Measurements from ENCODE around the gene PTPRK.

- TF ChIP-seq CTCF (conservative IDR thresholded peaks at IDR 0.05 in 1 of 2, IDR thresholded peaks at IDR 0.05 in 1 of 2; ENCODE audit: low read depth in 1 of 2, low read length in 2 of 2) (no peak), EZH2 (IDR thresholded peaks at IDR 0.05; ENCODE audit: low read length, missing control alignments) (no peak)
Observed at GRCh38 chr6:128036808-128037570, 483.4 kb downstream of the PTPRK start.

Measured in fibroblast of lung (primary cell).